IMR-90 (cell line): ENCODE measurements around the gene LRRC10B. TPM values are rescaled to one million over a fixed set of nuclear protein-coding genes. Genes with fewer than 3 reads are reported as not detected.

ENCODE experiments used
- ATAC-seq: fragments of 200-7000 bp; cut with Tn5 transposase; 2 replicates; pipeline ENCODE4 v1.9.1; 2020; ENCODE audit warnings: low read depth, mild to moderate bottlenecking, moderate library complexity
- BruUV-seq: library from RNA; stranded (reverse); fragments of 400-500 nt; replicated peaks from 2 replicates; lab custom pipeline; 2021; lab: Mats Ljungman, UMichigan
- CTCF ChIA-PET: fragments of 300-600 bp; formaldehyde crosslinking; extraction: SDS; loops from one replicate; lab custom pipeline; 2021; ENCODE audit warnings: antibody characterized with exemption; lab: Yijun Ruan, JAX
- POLR2A ChIA-PET: fragments of 300-600 bp; sonication (Branson Sonifier 250); formaldehyde crosslinking; loops from one replicate; lab custom pipeline; 2022; ENCODE audit warnings: antibody characterized with exemption; ENCODE audit not compliant: unreplicated experiment; lab: Charles Lee
- DNase-seq: peaks from one replicate; pipeline ENCODE4 v3.0.0; 2013
- H2AFZ ChIP-seq: replicated peaks from 2 replicates; pipeline ENCODE3; 2013; ENCODE audit warnings: low read length, mild to moderate bottlenecking; ENCODE audit not compliant: poor library complexity
- H2AK5ac ChIP-seq: 2 replicates; pipeline ENCODE4 v1.6.1; 2013; ENCODE audit warnings: low read depth, low read length, inconsistent platforms
- H2AK9ac ChIP-seq: replicated peaks from 2 replicates; pipeline ENCODE3; 2013; ENCODE audit warnings: mild to moderate bottlenecking, low read depth, low read length, moderate library complexity; ENCODE audit not compliant: poor library complexity
- H2BK120ac ChIP-seq: 2 replicates; pipeline ENCODE4 v1.6.1; 2013; ENCODE audit warnings: low read depth, low read length, inconsistent platforms
- H2BK15ac ChIP-seq: 3 replicates; pipeline ENCODE4 v1.6.1; 2013; ENCODE audit warnings: low read depth, low read length, inconsistent platforms
- H2BK20ac ChIP-seq: 2 replicates; pipeline ENCODE4 v1.6.1; 2013; ENCODE audit warnings: low read depth, mild to moderate bottlenecking, inconsistent platforms, low read length, moderate library complexity
- H2BK5ac ChIP-seq: 2 replicates; pipeline ENCODE4 v1.6.1; 2013; ENCODE audit warnings: mild to moderate bottlenecking, low read depth, low read length, inconsistent platforms; ENCODE audit not compliant: poor library complexity, severe bottlenecking
- H3K14ac ChIP-seq: replicated peaks from 2 replicates; pipeline ENCODE4 v1.6.1; 2013; ENCODE audit warnings: low read depth, low read length, inconsistent platforms
- H3K18ac ChIP-seq: 2 replicates; pipeline ENCODE4 v1.6.1; 2013; ENCODE audit warnings: low read depth, low read length, control low read depth
- H3K23ac ChIP-seq: 2 replicates; pipeline ENCODE4 v1.6.1; 2013; ENCODE audit warnings: low read depth, low read length, inconsistent platforms
- H3K27ac ChIP-seq: 2 replicates; pipeline ENCODE4 v1.5.1; 2013; ENCODE audit warnings: mild to moderate bottlenecking, control low read depth, low read length; ENCODE audit not compliant: insufficient read depth
- H3K27me3 ChIP-seq: 2 replicates; pipeline ENCODE4 v1.6.1; 2013; ENCODE audit warnings: low read length; ENCODE audit not compliant: control insufficient read depth, insufficient read depth
- H3K36me3 ChIP-seq: 2 replicates; pipeline ENCODE4 v1.6.1; 2013; ENCODE audit warnings: low read length, mixed read lengths; ENCODE audit not compliant: control insufficient read depth, insufficient read depth
- H3K4ac ChIP-seq: 2 replicates; pipeline ENCODE4 v1.6.1; 2013; ENCODE audit warnings: low read depth, low read length, inconsistent platforms
- H3K4me1 ChIP-seq: 2 replicates; pipeline ENCODE4 v1.6.1; 2013; ENCODE audit warnings: low read length, mixed read lengths; ENCODE audit not compliant: control insufficient read depth, insufficient read depth
- H3K4me2 ChIP-seq: 2 replicates; pipeline ENCODE4 v1.6.1; 2013; ENCODE audit warnings: low read depth, mild to moderate bottlenecking, control low read depth, low read length, moderate library complexity
- H3K4me3 ChIP-seq: 2 replicates; pipeline ENCODE4 v1.5.1; 2013; ENCODE audit warnings: low read depth, mild to moderate bottlenecking, control low read depth, low read length, moderate library complexity; ENCODE audit not compliant: insufficient read depth
- H3K56ac ChIP-seq: 2 replicates; pipeline ENCODE4 v1.6.1; 2013; ENCODE audit warnings: low read length, inconsistent platforms; ENCODE audit not compliant: insufficient read depth; ENCODE audit errors: extremely low read depth
- H3K79me1 ChIP-seq, 2 experiments: 2 replicates each; pipeline ENCODE4 v1.6.1; 2013; ENCODE audit warnings: low read length in 2 of 2, inconsistent platforms in 1 of 2, low read depth in 1 of 2
- H3K9ac ChIP-seq: 2 replicates; pipeline ENCODE4 v1.6.1; 2013; ENCODE audit warnings: low read depth, low read length, control low read depth
- H3K9me1 ChIP-seq: 2 replicates; pipeline ENCODE4 v1.6.1; 2013; ENCODE audit warnings: low read length, inconsistent platforms; ENCODE audit not compliant: insufficient read depth
- H3K9me3 ChIP-seq: 2 replicates; pipeline ENCODE4 v1.6.1; 2013; ENCODE audit warnings: low read length; ENCODE audit not compliant: control insufficient read depth, insufficient read depth
- H4K20me1 ChIP-seq: 2 replicates; pipeline ENCODE4 v1.6.1; 2013; ENCODE audit warnings: low read length, inconsistent platforms; ENCODE audit not compliant: insufficient read depth
- H4K5ac ChIP-seq: 2 replicates; pipeline ENCODE4 v1.6.1; 2013; ENCODE audit warnings: mild to moderate bottlenecking, low read depth, low read length, control low read depth
- H4K8ac ChIP-seq, 2 experiments: 2 replicates each; pipeline ENCODE4 v1.6.1; 2013; ENCODE audit warnings: low read depth in 2 of 2, low read length in 2 of 2, control low read depth in 1 of 2, inconsistent platforms in 1 of 2
- H4K91ac ChIP-seq: 2 replicates; pipeline ENCODE4 v1.6.1; 2013; ENCODE audit warnings: low read depth, low read length, inconsistent platforms; ENCODE audit not compliant: insufficient read depth
- CTCF ChIP-seq: conservative IDR thresholded peaks from 2 replicates; pipeline ENCODE4 v1.5.1; 2012; ENCODE audit warnings: mild to moderate bottlenecking, low read depth, low read length, improper control_type of control experiment
- SMC3 ChIP-seq: fragments of 150-350 bp; IDR thresholded peaks from 2 replicates; pipeline ENCODE4 v1.6.1; 2016; ENCODE audit warnings: low read depth, mild to moderate bottlenecking, antibody characterized with exemption, low read length, moderate library complexity
- WGBS, 2 experiments: methylation state at CpG; one replicate each; pipeline versions ENCODE4 v1.1.5 to v1.1.7; 2013; ENCODE audit warnings: missing lambda C conversion rate in 2 of 2; ENCODE audit not compliant: insufficient read length in 1 of 2; ENCODE audit errors: extremely low coverage in 2 of 2; 5-methylcytosine and 5-hydroxymethylcytosine counted together
- dilution Hi-C: fragments of 300-500 bp; cut with HindIII; formaldehyde crosslinking; loops from one replicate; pipeline ENCODE4 v1.14.3; 2018; ENCODE audit warnings: low sequenced_read_pairs; ENCODE audit not compliant: unreplicated experiment
- in situ Hi-C: fragments of 300-500 bp; cut with MboI; formaldehyde crosslinking; loops from 3 replicates; pipeline ENCODE4 v1.14.3; 2019; ENCODE audit warnings: low sequenced_read_pairs, inconsistent platforms, mixed read lengths
- intact Hi-C: fragments of 100-400 bp; cut with micrococcal nuclease; formaldehyde crosslinking; loops from 2 replicates; pipeline ENCODE4 v1.10.0; 2022
- polyA plus RNA-seq, 3 experiments: library from polyadenylated mRNA; depleted of rRNA; stranded (reverse); fragments of >200 nt; gene quantifications; 2 replicates each; pipeline ENCODE4 v1.2.3, GENCODE V29; 2012; ENCODE audit warnings: low replicate concordance in 1 of 3
- total RNA-seq: library from RNA; depleted of rRNA; stranded (reverse); fragments of >200 nt; gene quantifications from 2 replicates; pipeline ENCODE4 v1.2.3, GENCODE V29; 2012

Gene LRRC10B
- total and polyA plus RNA-seq, 2 of the 4 experiments (the other 2 are of a cell fraction), result not detected

GRCh38 chr11:61555051-61555969, 46.8 kb downstream of the LRRC10B start:
- 3% methylated on average over 35 of the region's 57 CpGs; no CpG with 5 or more reads in 1 of the 2 experiments for WGBS, 2 experiments
- Histone ChIP-seq H4K91ac (no peak overlapping the region), H3K27ac (no peak overlapping the region), H3K4ac (no peak overlapping the region), H4K8ac (no peak overlapping the region), H2AK5ac (no peak overlapping the region), H2BK20ac (no peak overlapping the region), H3K27me3 (peaks cover 70% of the 10 kb centered on the region), H3K9ac (no peak overlapping the region), H3K56ac (no peak overlapping the region), H2AK9ac (no peak overlapping the region), H3K9me1 (no peaks in the 10 kb centered on the region), H3K18ac (no peak overlapping the region), H3K14ac (no peak overlapping the region), H3K36me3 (no peaks in the 10 kb centered on the region), H3K4me1 (peaks cover 2% of the 10 kb centered on the region; the same call in 1 of the 2 replicates), H2AFZ (no peak overlapping the region), H4K5ac (no peak overlapping the region), H2BK120ac (no peak overlapping the region), H2BK5ac (no peak overlapping the region), H3K79me1 (no peaks in the 10 kb centered on the region), H4K20me1 (no peaks in the 10 kb centered on the region; the same call in 1 of the 2 replicates), H2BK15ac (no peak overlapping the region), H3K4me2 (no peak overlapping the region), H3K23ac (no peak overlapping the region), H3K9me3 (no peaks in the 10 kb centered on the region), H3K4me3 (no peak overlapping the region)
- ChIA-PET POLR2A (no interaction called here), CTCF (no interaction called here)
- DNase-seq (no peak), ATAC-seq (no peak; the same call in 1 of the 2 replicates)
- dilution Hi-C loops, result no loop called here
- intact Hi-C loops, result no loop called here
- in situ Hi-C loops, result no loop called here
- no TSS peak for BruUV-seq
- no peak for TF ChIP-seq SMC3
- TF ChIP-seq CTCF, result peak; percentile 25; the same call in 1 of the 2 replicates
